HG03108 (cell line): ENCODE measurements around the gene CTSO.
"Not testable (repeated sequence)": the region's sequence is repeated elsewhere in the genome, so short reads cannot be mapped to it uniquely, and the experiment has no call there.

Experiments
- ATAC-seq: cut with Tn5 transposase; IDR thresholded peaks from one replicate; pipeline ENCODE4 v1.9.1; 2021; ENCODE audit warnings: moderate library complexity; ENCODE audit not compliant: unreplicated experiment

The CTSO gene

DNA sequence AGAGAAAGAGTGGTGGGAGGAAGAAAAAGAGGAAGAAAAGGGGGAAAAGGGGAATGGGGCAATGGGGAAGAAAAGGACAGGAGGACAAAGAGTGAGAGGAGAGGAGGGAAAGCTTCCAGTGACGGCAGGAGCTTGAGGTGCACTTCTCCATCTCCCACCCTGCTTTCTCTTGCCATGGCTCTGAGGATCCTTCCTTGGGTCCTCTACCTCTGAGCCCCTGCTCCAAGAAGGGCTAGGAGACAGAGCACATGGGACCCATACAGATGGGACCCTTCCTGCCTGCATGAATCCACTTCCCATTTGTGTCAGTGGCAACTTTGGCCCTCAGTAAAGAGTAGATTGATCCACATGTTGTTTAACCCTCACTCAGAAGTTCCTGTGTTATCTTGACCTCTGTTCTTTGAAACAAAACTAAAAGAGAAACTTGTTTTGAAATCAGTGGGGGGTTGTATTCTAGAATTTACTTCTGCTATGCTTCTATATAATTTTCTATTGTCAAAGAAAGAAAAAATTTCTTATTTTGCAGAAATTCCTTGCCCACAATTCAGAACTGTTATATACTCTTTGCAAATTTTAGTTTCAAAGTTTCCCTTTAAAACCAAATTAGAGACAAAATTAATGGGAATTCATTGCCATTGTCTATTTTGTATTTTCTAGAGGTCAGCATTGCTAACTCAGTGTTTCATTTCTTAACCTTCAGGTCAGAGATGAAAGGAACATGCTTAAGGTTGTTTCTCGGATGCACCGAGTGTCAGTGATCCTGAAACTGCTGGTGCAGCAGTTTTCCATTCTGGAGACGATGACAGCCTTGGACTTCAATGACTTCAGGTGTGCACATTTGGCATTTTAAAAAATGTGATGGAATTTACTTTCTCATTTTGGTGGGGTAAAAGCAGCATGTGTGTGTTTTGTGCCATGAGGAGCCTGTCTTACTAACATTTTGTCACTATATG lies 45.2 kb downstream of the CTSO start:
- no peak for ATAC-seq

DNA sequence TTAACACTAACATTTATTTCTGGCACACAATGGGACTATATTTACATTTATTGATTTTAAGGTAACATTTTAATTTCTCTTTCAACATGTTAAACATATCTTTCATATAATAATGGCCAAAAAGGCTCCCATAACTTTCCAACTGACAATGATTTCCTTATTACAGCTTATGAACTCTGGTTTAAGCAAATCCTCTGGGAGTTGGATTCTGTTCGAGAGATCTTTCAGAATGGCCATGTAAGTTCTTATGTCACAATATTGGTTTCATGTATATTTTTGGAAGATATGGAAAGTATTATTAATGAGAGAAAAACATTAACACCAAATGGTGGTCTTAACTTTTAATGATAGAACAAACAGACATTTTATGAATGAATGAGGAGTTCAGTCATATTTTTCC lies 46.1 kb downstream of the CTSO start:
- no peak for ATAC-seq

DNA sequence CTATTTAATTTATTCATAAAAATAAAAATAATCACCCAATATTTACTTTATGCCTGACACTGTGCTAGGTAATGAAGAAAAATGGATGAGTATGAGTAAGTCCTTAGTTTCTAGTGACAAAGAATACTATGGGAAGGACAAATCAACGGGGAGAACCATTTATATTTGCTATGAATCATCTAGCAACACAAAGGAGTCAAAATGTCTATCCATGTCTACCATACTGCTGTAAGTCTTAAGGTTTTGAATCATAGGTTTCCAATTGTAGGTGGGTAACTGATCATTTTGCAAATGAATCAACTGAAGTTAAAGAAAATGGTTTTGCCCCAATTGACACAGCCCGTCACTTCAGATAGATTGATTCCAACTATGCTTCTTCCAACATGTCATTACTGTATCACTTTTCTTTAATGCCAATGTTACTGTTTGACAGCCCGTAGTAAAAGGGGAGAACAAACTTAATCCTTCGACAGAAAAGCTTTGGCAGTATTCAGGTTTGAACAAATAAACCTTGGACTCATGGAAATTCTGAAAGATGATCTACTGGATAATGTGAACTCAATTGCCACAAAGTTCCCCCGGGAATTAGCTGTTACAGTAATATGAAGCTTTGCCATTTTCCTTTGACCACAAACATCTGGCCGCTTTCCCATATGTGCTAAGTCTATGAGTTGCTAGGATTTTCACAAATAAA lies 47.0 kb downstream of the CTSO start:
- no peak for ATAC-seq

DNA sequence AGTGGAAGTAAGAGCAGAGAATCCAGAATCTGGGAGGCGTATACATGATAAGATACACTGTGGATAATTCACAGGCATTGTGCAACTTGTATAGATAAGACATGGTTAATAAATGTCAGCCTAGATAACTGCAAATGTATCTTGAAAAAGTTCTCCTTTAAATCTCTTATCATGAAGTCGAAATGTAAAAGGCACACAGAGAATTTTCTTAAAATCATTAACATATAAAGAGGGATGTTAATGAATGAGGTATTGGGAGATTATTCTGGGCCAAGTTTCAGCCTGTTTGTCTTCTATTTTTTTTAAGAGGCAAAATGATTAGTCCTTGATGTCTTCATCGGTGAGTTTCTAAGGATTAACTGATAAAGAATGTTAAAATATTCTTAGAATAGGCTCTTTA lies 49.3 kb downstream of the CTSO start:
- ATAC-seq: no peak

DNA sequence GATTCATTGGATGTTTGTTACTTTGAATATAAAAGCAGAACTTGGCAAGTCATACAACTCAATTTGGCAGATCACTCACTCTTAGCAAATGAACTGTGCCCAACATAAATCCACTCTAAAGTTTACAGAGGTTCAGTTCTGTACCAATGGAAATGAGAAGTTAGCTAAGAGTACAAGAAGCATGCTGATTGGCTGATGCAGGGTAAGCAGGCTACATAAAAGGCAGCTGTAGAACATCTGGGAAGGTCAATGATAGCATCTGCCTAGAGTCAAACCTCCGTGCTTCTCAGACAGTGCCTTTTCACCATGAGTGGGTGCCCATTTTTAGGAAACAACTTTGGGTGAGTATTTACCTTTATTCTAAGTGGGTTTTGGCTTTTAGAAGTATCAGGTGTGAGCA lies 50.2 kb downstream of the CTSO start, which contains the start of gene TDO2:
Gene TDO2, plus strand, starts transcription at position 244 of the 400 bp plus-strand sequence. Its CDS starts 63 bp downstream, at position 307.
- ATAC-seq: no peak

DNA sequence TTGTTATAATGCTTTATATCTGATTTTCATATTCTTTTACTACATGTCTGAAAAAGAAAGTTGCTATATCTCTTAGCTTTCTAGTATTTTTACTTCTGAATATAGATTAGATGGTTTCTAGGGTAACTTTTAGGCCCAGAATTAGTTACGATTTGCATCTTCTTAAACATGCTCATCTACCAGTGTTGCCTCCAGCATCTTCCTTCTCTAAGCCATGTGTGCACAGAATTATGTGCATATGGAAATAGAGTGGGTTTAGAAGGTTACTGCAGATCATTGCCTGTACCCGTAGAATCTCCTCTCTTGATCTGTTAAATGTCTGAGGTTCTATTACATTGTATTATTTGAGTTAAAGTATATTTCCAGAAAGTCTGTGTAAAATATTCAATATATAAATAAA lies 52.7 kb downstream of the CTSO start:
- no peak for ATAC-seq

DNA sequence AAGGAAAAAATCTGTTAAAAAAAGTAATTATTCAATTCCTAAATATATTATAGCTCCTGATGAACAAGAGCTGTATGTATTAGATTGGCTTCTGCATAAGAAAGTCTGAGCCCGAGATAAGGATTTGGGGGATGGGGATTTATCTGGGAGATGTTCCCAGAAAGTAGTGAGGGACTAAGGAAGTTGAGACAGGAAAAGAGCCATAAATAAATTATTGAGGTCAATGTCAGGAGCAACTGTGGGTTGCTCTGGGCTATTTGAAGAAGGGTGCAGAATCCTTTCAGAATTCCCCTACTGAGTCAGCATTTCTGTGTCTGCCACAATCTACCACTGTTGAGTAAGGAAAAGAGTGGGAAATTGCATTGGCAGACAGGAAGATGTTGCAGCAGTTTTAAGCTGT lies 53.3 kb downstream of the CTSO start:
- no peak for ATAC-seq

DNA sequence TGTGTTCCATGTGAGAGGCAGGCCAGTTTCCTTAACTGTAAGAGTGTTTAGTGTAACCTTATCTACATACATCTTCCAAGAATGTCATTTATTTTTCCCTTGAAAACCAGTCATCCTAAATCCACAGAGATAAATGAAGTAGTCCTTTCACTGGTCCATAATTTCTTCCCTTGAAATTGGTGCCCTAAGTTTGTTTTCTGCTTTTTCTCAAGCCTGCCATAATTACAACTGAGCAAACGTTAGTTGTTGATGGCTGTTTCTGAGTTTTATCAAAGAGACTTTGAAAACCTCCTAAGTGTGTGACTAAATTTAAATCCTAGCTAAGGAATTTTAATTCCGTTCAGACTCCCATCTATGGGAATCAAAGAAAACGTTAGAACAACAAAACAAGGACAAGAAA lies 53.8 kb downstream of the CTSO start:
- no peak for ATAC-seq

DNA sequence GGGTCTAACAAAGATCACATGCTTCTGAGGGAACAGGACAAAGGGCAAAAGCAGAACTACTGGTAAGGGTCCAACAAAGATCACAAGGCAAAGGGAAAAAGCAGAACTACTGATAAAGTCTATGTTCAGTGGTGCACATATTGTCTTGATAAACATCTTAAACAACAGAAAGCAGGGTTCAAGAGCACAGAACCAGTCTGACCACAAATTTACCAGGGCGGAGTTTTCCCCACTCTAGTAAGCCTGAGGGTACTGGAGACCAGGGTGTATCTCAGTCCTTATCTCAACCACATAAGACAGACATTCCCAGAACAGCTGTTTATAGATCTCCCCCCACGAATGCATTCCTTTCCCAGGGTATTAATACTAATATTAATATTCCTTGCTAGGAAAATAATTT lies 55.3 kb downstream of the CTSO start:
- not testable (repeated sequence) for ATAC-seq

DNA sequence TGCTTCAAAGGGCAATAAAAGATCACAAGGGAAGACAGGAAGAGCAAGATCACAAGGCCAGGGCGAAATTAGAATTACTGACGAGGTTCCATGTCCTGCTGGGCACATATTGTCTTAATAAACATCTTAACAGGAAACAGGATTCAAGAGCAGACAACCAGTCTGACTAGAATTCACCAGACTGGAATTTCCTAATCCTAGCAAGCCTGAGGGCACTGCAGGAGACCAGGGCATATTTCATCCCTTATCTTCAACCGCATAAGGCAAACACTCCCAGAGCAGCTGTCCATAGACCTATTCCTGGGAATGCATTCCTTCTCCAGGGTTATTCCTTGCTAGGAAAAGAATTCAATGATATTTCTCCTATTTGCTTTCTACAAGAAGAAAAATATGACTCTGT lies 62.6 kb downstream of the CTSO start:
- ATAC-seq: no peak

DNA sequence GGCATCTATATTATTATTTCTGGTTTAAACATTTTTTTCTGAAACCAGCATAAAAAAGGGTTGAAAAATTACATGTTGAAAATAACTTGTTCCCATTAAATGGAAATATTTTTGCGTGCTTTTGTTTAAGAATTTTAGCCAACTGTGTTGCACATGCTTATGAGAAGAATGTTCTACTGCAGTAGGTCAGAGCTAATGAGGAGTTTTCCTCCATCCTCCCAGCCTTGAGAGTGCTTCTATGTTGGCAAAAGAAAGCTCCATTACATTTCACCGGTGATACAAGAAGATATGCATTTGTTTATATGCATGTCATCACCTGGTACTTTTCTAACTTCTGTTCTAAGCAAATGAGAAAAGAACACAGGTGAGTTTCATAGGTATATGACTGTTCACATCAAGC lies 63.7 kb downstream of the CTSO start:
- ATAC-seq: no peak

DNA sequence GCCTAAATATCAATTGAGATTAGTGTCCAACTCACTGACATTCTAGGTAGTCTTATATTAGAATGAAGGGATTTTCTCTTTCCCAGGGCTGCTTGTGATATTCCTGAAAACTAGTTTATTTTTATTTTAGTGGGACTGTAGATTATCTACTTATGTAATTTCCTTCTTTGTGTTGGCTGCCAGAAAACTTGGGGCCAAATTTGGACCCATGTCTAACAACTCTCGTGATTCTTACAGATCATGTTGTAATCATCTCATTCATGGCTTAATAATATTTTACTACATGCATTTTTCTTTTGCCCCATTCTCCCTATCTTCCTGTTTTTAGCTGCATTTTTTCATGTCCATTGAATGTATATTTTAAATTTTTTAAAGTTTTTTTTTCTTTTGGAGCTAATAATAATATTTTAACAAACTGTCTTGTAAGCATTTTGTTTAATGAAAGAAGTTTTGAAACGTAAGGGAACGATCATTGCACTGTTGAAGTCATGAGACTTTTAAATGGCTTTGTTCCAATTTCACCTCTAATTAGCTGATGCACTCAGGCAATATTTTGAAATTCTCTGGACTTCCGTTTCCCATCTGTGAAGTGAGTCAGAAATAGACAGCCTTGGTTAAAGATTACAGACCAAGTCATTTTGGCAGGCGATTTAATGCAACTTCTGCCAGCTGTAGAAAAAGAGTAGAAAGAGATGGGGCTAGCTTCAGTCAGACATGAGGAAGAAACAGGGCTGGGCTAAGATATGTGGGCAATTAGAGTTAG lies 64.5 kb downstream of the CTSO start:
- ATAC-seq: peak; percentile 84

DNA sequence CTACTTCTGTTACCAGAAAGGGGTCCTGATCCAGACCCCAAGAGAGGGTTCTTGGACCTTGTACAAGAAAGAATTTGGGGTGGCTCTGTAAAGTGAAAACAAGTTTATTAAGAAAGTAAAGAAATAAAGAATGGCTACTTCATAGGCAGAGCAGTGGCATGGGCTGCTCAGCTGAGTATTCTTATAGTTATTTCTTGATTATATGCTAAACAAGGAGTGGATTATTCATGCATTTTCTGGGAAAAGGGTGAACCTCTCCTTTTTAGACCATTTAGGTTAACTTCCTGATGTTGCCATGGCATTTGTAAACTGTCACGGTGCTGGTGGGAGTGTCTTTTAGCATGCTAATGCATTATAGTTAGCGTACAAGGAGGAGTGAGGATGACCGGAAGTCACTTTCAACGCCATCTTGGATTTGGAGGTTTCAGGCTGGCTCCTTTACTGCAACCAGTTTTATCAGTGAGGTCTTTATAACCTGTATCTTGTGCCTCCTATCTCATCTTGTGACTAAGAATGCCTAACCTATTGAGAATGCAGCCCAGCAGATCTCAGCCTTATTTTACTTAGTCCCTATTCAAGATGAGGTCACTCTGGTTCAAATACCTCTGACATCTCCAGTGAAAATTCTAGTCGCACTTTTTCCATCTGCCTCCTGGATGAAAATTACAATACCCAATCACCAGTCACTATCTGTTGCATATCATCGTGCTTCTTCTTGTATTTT lies 65.7 kb downstream of the CTSO start:
- no peak for ATAC-seq

DNA sequence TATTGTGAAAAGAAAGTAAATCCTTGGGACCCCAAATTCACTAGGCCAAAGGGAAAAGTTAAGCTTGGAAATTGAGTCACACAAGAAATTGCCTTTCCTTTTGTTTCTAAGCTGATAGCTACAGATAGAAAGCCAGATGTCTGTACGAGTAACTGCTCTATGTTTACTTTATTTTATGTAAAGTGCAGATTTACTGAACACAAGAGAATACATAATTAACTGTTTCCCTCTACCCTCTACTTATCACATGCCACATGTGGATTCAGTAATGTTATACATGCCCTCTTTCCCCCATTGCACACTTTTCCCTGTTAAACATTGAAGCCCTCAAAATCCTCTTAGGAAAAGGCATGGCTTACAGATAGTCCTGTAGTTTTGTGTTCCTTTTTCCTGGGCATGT lies 66.6 kb downstream of the CTSO start:
- ATAC-seq: no peak

DNA sequence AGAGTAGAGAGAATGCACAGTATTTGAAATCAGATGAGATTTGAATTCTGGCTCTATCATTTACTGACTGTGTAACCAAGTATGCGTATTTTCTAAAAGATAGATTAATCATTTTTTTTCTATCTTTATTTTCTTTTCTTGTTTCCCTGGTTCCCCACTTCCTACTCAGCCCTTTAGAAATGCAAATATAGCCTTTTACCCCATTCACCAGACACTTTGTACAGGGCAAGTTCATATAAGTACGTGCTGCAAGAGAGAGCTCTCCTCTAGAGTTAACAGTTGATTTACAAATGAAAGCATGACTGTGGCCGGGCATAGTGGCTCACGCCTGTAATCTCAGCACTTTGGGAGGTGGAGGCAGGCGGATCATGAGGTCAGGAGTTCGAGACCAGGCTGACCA lies 68.0 kb downstream of the CTSO start:
- ATAC-seq: no peak

DNA sequence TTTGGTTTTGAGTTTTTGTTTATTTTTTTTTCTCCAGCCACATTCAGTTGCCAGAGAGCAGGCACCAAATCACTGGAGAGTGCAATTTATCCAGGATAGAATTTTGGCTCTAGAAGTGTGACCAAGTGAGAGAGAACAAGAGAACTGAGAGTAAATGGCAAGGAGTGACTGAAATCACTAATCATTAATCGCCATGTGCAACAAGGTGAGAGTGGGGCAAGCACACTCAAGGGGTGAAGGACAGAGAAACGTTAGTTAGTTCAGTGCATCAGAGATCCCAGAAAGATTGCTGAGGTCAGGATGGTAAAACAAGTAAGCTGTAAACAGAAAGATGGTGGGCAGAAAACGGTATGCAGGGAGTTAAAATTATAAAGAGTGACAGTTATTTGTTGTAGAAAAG lies 69.8 kb downstream of the CTSO start:
- ATAC-seq: no peak

DNA sequence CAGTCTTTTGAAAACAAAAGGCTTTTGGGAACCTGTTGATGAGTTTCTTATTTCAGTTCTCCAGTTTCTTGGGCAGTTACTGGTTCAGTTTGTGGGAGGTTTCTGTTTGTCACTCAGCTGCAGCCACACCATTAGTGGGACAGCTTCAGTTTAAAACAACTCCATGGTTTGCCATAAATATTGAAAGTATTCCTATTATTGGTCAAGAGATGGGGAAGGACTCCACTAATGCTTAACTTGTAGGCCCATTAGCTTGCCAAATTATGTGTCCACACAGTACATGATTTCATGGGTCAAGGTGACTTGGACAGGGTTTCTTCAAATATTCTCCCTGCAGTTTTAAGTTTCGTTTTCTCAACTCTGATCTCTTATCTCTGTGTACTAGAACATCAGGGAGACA lies 72.1 kb downstream of the CTSO start:
- no peak for ATAC-seq

DNA sequence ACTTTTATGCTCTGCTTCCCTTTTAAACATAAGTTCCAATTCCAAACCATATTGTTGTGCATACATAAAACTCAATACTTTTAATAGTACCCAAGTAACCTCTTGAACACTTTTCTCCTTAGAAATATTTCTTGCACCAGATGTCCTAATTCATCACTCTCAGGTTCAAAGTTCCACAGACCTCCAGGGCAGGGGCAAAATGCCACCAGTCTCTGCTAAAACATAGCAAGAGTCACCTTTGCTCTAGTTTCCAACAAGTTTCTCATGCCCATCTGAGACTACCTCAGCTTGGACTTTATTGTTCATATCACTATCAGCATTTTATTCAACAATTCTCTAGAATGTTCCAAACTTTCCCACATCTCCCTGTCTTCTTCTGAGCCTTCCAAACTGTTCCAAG lies 73.9 kb downstream of the CTSO start:
- no peak for ATAC-seq

DNA sequence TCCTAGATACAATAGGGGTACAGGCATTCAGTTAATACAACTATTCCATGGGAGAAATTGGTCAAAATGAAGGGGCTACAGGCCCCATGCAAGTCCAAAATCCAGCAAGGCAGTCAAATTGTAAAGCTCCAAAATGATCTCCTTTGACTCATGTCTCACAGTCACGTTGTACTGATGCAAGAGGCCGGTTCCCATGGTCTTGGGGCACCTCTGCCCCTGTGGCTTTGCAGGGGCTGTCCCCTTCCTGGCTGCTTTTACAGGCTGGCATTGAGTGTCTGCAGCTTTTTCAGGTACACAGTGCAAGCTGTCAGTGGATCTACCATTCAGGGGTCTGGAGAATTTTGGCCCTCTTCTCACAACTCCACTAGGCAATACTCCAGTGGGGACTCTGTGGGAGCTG lies 75.1 kb downstream of the CTSO start:
- no peak for ATAC-seq

DNA sequence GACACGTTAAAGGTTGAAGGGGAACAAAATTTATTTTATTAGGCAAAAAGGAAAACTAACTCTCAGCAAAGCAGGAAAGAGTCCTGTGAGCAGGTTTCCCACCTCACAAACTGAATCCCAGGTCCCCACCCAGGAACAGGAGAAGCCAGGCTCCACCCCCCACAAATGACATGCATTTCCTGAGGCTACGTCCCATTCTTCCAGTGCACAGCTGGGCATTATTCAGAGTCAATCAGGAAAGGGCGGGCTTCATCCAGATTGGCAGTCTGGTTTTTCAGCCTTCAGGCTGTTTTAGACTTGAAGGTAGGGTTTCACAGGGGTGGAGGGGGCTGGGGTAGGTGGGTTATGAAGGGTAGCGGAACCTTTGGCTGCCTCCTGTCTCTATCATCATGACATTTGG lies 75.7 kb downstream of the CTSO start:
- ATAC-seq: no peak

DNA sequence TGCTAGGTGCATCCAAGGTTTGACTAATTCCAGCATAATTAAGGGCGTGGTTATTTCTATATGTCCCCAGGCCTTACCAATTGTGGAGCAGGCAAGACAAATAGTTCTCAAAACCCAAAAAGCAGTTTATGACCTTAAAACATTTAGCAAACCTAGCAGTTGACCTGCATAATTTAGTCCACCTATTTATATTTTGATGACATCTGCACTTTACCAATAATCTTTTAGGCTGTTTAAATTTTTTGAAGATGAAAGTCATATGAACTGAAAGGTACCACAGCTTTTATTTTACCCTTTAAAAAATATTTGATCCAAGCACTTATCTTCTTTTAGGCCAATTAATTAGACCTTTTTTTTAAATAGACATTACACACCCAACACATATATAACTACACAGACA lies 77.8 kb downstream of the CTSO start:
- ATAC-seq: no peak
